Activated T-helper 1 cell treated with anti-CD3 and anti-CD28 coated beads, Interleukin-2, amount 50 U/mL, for 16 hours (primary cell): ENCODE results near the gene SLC6A3.

Experiments used
- DNase-seq, 2 donors: peaks; one replicate each; pipeline ENCODE4 v3.0.0-alpha.2; 2020; ENCODE audit warnings: low read depth in 1 of 2, low spot score in 1 of 2

SLC6A3 gene

GRCh38 chr5:1409381-1410110, 35.7 kb downstream of the SLC6A3 start:
- no peak for DNase-seq

DNA sequence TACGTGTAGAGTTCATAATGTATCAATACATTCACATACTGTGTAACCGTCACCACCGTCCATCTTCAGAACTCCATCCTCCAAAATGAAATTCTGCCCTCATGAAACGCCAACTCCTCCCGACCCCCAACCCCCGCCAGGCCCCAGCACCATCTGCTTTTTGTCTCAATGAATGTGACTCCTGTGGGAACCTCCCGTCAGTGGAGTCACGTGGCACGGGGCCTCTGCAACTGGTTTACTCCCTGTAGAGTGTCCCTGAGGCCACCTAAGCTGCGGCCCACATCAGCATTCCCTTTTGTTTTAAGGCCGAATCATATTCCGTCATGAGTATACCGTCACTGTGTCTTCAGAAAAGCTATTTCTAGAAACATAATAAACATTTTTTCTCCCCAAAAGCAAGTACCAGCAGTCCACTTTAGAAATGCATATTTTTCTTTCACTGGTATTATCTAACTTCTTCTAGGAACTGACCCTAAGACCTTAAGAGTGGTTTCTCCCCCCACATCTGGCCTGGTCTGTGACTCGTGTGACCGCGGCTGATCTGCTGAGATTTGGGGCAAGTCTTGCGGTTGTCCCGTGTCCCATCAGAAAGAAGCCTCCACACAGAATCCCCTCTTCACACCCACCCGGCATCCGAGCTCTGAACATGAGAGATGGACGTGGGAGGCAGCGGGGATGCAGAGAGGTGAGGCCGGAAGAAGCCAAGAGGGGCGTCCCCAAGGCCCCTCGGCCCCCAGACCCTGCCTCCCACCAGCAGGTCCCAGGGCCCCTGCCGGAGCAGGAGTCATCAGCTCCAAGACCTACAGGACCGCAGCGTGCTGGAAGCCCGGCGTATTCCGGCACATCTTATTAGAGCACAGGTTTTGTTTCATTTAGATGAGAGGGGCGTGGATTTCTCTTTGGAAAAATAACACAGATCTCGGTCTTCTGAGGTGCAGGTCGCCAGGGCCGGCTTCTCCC, 38.3 kb downstream of the SLC6A3 start:
- DNase-seq, result no peak

DNA sequence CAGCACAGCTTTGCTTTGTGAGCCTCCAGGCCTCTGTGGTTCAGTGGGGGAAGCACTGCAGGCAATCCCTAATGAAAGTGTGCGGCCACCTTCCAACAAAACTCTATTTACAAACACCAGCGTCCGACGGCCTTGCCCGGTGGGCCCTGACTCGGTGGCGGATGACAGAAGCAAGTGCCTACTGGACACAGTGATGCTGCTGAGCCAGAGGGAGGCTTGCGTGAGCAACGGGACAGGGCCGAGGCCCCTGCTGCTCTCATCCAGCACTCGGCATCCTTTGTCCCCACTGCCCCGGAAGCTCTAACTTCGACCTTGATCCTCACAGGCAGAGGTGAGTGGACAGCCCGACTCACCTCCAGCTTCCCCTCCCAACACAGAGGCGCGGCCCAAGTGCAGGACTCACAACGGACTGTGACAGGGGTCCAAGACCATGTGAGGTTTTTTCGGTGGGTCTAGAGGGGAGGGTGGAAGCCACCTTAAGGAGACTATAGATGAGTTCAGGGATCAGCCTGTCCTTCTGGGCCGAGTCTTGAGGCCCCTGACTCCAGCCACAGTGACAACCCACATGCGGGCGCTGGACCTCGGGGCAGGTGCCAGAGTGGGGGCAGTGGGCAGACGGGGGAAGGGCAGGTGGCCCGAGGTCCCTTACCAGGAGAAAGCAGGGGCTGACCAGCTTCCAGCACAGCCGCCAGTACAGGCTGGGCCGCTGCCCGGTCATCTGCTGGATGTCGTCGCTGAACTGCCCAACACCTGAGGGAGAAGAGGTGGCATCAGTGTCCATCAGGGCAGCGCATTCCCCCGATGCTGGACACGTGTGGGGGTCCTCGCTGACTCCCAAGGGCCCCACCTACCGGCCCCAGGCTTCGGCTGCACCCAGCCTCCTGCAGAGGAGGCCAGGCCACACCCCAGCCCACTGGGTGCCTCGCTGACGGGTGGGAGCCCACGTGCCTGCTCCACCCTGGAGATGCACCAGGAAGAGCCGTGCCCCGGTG, 39.4 kb downstream of the SLC6A3 start:
- no peak for DNase-seq

DNA sequence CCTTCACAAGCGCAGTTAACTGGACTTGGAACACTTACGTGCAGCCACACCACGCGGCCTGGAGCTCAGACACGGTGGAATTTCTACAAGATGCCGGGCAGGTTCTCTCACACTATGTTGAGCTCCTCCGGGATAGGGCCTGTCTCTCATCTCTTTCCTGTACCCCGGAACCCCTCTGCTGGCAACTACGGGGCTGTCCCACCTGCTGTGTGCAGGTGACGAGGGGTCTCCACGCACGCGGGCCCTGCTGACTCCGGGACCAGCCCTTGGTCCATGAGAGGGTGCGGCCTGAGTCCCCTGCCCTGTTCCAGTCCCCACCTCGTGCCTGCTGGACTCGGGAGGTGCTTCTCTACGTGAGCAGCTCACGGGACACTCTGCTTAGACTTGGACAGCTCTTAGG, 40.1 kb downstream of the SLC6A3 start:
- DNase-seq, result no peak

DNA sequence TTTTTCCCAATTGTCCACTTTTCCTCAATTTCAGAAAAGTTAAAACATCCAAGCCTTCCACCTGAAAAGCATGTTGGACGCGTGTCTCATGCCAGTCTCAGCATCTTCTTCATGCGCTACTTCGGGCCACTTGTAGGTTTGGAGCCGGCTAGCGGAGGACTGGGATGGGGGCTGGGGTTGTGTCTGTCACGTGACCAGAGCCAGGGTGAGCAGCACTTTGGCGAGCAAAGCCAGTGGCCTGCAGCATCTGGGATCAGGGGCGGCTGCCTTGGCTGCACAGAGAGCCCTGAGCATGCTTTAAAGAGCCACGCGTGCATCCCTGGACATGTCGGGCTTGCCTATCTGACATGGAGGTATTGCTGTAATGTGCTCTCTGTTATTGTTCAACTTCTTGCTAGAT, 41.2 kb downstream of the SLC6A3 start:
- DNase-seq, result no peak

GRCh38 chr5:1402611-1403255, 42.5 kb downstream of the SLC6A3 start:
- DNase-seq, result no peak

DNA sequence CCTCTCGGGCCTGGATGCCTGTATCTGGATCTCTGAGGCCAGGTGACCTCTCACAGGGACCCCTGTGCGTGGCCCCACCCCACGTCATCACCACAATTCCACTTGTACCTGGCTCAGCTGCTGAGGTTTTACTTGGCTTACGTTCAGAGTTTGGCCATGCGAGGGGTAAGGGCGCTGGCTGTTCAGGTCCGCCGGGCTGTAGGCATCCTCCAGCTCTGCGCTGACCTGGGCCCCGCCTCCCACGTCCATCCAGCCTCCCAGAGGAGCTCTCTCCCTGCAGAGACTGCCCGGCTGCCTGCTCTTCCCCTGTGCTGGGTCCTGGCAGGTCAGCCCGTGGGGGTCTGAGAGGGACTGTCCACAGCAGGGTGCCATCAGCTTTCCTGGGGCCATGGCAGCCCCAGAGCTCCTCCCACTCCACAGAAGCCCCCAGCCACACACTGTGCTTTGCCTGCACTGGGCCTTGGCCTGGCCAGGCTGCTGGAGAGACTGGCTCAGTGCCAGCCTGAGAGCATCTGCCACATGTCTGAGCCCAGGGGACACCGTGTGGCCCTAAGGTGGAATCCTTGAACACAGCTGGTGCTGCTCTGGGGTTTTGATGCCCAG, 43.6 kb downstream of the SLC6A3 start:
- no peak for DNase-seq

DNA sequence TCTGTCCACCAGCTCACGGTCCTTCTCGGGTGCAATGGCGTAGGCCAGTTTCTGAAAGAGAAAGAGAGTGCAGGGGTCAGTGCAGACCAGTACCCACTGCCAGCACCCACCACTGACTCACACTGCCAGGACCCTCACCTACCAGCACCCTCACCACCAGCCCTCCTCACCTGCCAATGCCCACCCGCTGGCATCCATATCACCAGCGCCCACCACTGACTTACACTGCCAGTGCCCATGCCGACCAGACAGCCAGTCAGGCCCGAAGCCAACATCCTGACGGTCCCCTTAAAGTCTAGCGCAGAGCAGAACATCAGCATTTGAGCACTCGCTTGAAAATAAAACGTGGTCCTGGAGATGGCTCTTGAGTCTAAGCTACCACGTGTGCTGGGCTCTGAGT, 44.3 kb downstream of the SLC6A3 start:
- DNase-seq, result no peak

DNA sequence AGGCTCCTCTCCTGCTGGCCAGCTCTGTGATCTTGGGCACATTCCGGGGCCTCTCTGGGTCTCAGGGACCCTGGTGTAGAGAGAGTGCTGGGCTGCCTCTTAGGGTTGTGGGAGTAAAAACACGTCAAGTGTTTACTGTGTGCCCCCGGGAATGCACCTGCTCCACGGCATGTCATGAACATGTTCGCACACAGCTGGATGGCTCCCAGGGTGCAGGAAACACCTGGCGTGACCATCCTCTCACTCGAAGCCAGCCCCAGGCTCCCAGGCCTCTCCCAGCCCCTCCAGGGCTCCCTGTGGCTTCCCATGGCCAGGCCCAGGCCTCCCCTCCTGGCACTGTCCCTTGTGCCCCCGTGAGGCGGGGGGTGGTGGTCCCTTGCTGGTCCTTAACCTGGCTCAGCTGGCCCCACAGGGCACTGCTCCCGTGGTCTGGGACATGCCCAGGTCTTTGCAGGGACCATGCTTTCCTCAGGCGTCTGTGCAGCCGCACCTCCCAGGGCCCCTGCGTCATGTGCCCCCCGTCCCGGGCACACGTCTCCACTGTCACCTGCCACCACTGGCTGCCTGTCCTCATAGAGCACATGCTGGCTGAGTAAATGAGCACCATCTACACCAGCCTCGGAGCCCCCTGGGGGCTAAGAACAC, 44.9 kb downstream of the SLC6A3 start:
- no peak for DNase-seq

- DNase-seq, result no peak
Observed at GRCh38 chr5:1399737-1400136, 45.5 kb downstream of the SLC6A3 start.

DNA sequence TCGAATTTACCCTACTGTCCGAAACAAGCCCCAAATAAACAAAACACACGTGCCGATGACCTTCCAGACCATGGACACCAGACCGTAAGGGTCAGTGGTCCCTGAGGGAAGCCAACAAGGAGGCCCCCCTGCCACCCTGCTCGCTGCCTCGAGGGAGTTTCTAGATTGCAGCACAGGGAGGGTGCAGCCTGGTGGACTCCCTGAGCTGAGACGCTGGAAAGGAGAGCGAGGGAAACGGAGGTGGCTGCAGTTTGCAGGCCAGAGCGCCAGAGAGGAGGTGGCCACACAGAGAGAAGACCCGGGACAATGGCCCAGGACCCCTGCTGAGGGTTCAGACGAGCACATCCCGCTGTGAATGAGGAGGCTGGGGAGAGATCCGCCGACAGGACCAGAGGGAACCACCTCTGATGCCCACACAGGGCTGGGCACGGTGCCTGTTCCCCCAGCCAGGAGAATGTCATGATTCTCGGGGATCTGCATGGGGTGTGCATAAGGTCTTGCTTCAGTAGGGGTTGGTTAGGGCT, 48.9 kb downstream of the SLC6A3 start:
- DNase-seq, result no peak

- DNase-seq, result no peak
Observed at GRCh38 chr5:1394881-1395860, 50.1 kb downstream of the SLC6A3 start.

DNA sequence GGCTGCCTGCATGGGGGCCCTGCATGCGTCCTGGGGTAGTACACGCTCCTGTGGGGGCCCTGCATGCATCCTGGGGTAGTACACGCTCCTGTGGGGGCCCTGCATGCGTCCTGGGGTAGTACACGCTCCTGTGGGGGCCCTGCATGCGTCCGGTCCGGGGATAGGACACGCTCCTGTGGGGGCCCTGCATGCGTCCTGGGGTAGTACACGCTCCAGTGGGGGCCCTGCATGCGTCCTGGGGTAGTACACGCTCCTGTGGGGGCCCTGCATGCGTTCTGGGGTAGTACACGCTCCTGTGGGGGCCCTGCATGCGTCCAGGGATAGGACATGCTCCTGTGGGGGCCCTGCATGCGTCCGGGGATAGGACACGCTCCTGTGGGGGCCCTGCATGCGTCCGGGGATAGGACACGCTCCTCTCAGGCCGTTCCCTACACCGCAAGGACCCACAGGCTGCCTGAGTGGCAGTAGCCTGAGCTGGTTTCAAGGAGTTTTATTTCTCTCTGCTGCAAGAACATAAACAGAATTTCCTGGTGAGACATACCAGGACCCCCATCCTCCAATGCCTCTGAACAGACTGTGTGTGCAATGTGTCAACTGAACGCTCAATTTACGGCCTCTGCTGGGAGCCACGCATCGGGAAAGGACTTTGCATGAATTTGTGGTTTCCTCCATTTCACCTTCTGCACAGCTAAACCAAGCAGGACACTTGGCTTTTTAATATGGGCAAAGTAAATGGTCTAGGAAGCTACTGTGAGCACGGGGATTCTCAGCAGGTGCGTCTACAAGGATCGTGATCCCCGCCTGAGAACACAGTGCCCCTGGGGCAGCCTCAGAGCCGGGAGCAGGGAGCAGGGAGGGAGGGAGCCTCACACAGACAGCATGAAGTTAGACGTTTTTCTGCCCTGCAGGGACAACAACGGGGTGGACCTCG, 51.4 kb downstream of the SLC6A3 start:
- no peak for DNase-seq

GRCh38 chr5:1392801-1393565, 52.3 kb downstream of the SLC6A3 start:
- DNase-seq, result no peak

- no peak for DNase-seq
Observed at GRCh38 chr5:1392261-1392660, 53.0 kb downstream of the SLC6A3 start.

GRCh38 chr5:1391691-1392090, 53.5 kb downstream of the SLC6A3 start:
- DNase-seq, result no peak
